Stimulated activated CD4-positive, alpha-beta T cell treated with anti-CD3 and anti-CD28 coated beads, TNF-alpha, amount 100 ng/mL, for 1 hour (primary cell): ENCODE data around the gene ANKMY2.

Source experiments
- DNase-seq, 3 donors: peaks; one replicate each; pipeline ENCODE4 v3.0.0-alpha.2; 2020; ENCODE audit warnings: low read depth in 3 of 3, low spot score in 1 of 3

ANKMY2 gene

DNA sequence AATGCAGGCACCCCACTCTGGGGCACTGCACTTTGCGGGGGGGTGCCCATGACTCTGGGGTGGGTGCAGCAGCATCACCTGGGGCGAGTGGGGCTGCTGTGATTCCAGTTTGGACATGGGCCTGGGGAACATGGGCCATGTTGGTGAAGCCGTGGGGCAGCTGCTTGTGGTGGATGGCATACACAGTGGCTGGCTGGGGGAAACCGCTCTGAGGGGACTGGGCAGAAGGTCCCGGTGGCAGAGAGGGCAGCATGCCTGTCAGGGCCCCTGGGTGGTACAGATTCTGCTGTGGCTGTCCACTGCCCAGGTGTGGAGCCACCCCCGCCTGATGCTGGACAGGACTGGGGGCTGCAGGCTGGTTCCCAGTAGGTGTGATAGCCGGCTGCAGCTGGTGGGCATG, 61.7 kb downstream of the ANKMY2 start:
- DNase-seq = no peak

DNA sequence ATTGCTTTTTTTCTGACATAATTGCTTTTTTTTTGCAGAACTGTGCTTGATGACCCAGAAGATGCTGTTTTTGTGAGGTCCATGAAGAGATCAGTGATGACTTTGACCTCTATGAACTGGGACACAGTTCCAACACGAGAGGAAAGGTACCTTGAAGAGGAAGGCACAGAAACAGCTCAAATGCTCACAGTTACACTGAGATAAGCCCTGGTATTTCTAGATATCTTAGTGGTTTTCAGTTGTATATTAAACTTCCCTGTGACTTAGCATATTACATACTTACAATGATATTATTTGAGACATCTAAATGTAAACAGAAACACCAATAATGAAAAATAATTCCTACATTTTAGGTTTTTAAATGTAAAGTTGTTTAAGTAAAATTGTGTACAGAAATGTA, 64.3 kb downstream of the ANKMY2 start:
- no peak for DNase-seq

GRCh38 chr7:16579216-16579615, 66.3 kb downstream of the ANKMY2 start:
- no peak for DNase-seq

GRCh38 chr7:16571941-16572340, 73.6 kb downstream of the ANKMY2 start:
- no peak for DNase-seq

- DNase-seq = no peak
Measured at GRCh38 chr7:16564909-16565426, 80.6 kb downstream of the ANKMY2 start.

DNA sequence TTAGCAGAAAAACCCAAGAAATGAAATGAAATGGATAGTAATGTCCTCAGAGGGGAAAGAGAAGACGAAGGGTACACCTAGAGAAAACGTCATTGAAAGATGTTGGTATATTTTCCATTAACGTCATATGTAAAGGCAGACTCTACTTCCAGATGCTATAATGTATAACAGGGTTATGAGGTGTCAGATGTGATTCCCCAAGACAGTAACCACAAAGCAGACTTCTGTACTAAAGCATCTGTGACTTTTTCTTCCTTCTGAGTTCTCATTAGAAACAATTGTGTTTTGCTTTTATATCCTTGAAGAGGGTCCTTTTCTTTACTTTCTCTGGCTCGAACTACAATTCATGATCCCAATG, 81.6 kb downstream of the ANKMY2 start:
- no peak for DNase-seq

DNA sequence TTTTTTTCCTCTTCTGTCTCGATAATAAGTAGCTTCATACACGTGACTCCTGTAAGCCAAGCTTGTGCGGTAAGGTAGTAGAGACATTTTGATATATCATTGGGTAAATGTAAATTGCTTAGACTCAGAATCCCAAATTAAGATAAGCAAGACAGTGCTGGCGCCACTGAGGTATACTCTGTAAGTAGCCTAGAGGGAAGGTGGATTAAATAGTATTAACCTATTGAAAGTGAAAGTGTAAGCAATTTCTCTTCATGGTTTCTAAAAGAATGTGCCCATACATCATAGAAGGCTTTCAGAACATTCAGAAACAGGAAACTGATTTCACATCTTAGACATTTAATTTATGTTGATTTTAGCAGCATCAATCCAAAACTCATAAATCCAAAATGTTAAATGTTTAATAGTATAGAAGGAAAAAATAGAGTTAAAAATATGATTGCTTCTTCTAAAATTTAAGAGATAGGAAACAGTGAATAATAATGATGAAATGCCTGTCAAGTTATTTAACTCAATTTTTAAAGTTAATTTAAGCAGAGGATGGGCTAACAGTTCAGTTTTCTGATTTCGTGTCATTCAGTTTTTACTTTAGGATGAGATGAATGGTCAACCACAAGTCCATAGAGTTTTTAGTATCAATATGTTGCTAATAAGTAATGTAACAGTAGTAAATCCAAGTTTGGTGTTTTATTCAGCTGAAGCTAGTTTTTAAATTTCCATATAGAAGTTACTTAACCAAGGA, 82.1 kb downstream of the ANKMY2 start:
- DNase-seq = no peak

DNA sequence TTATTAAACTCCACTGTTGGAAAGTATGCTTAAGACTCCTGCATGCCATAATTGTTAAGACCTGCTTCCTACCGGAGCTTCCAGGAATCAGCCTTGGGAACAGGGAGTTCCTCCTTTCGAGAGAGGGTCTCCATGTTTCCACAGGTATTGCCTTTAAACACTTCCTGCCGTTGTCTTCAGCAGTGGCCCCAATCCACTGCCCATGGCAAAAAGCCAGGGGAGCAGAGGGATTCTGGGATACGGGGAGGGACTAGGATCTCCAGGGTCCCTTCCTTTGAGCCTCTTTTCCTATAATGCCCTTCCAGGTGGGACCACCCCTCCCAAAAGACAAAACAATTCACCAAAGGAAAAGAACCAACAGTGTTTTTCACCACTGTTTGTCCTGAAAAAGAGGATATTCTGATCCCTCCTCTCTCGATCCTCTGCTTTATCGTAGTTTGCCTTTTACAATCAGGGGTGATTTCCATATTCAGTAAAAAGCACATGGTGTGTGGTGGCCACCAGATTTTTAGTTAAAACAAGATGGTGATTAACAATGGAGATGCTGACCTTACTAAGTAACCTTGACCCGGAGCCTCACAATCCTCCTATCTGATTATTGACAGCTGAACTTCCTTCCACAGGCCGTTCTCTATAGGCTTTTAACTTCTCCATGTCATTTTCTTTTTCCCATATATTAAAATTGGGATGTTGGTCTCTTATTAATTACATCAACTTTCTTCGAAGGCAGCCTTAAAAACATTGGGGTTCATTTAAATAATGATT, 82.9 kb downstream of the ANKMY2 start:
- DNase-seq = no peak

DNA sequence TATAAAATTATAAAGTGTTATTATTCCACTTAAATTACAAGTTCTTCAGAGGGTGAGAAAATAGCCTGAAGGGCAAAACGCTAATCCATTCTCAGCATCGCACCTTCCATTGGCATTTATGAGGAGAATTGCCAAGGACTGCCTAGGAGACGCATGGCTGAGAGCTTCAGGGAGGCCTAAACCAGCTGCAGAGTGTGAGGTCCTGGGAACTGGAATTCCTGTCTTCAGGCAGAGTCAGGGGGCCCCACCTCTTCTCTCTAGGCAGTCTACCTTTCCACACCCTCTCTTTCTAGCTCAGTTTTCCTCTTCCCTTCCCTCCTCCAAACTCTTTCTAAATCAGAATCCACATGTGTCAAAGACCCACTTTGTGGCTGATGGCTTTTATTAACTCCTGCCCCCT, 83.6 kb downstream of the ANKMY2 start:
- DNase-seq = no peak

GRCh38 chr7:16559497-16560179, 85.9 kb downstream of the ANKMY2 start:
- DNase-seq = no peak

DNA sequence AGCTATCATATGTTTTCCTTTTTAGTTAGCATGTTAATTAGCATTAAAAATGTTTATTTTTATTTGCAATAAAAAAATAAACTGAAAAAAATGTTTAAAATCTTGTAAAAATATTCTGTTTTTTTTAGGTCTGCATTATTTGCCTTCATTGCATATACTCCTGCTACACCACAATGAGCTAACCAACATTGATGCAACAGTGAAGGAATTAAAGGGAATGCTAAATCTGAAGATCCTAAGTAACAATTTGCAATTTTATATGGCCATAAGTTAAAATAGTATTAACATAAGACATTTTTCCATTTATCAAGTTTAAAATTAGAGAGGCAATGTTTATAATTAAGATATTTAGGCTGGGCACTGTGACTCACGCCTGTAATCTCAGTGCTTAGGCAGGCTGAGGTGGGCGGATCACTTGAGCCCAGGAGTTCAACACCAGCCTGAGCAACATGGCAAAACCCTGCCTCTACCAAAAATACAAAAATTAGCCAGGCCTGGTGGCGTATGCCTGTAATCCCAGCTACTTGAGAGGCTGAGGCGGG, 86.7 kb downstream of the ANKMY2 start:
- DNase-seq = no peak

GRCh38 chr7:16556359-16556758, 89.2 kb downstream of the ANKMY2 start:
- DNase-seq = no peak

GRCh38 chr7:16554518-16555236, 90.9 kb downstream of the ANKMY2 start:
- no peak for DNase-seq

DNA sequence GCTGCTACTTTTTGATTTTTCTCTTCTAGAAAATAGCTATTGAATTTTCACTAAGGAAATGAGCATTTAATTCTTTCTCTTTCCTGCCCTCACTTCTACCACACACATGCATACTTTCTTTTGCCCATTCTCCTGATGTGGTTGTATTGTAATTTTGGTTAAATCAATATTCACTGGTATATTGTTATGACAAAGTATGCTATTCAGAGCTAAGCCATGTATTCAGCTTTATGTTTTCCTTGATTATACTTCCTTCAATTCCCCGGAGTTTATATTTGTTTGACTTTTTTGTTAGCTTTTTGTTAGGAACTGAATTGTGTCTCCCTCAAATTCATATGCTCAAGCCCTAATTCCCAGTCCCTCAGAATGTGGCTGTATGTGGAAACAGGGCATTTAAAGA, 94.9 kb downstream of the ANKMY2 start:
- no peak for DNase-seq
